ENCODE results near the gene NEU4. TPM values are rescaled to one million over a fixed set of nuclear protein-coding genes. Genes with fewer than 3 reads are reported as not detected.

NEU4 gene
- total RNA-seq, 1 experiment from 2014 or later: not detected

- DNase-seq (ENCODE audit: low read depth in 1 of 2, low spot score in 2 of 2): no peak
- Histone ChIP-seq H3K4me1 (replicated peaks) (peaks cover 14% of the 10 kb centered on the region), H3K9me3 (replicated peaks) (no peaks in the 10 kb centered on the region), H3K27ac (no peak overlapping the region), H3K36me3 (no peaks in the 10 kb centered on the region), H3K27me3 (replicated peaks) (peaks cover 48% of the 10 kb centered on the region), H3K4me3 (no peak overlapping the region)
Observed at GRCh38 chr2:241864850-241865213, 55.8 kb downstream of the NEU4 start.

- no peak overlapping the region for H3K27ac ChIP-seq
- H3K36me3 ChIP-seq: no peaks in the 10 kb centered on the region
- peaks cover 11% of the 10 kb centered on the region for H3K4me1 ChIP-seq (replicated peaks)
- no peaks in the 10 kb centered on the region for H3K9me3 ChIP-seq (replicated peaks)
- no peak overlapping the region for H3K4me3 ChIP-seq
- no peak for DNase-seq (ENCODE audit: low read depth in 1 of 2, low spot score in 2 of 2)
- peaks cover 54% of the 10 kb centered on the region for H3K27me3 ChIP-seq (replicated peaks)
Observed at GRCh38 chr2:241865416-241865956, 56.5 kb downstream of the NEU4 start.

- Histone ChIP-seq H3K4me3 (no peak overlapping the region), H3K36me3 (no peaks in the 10 kb centered on the region), H3K4me1 (replicated peaks) (peaks cover 11% of the 10 kb centered on the region), H3K27ac (no peak overlapping the region), H3K9me3 (replicated peaks) (no peaks in the 10 kb centered on the region), H3K27me3 (replicated peaks) (peaks cover 56% of the 10 kb centered on the region)
- no peak for DNase-seq (ENCODE audit: low read depth in 1 of 2, low spot score in 2 of 2)
Observed at GRCh38 chr2:241865957-241866789, 57.2 kb downstream of the NEU4 start.

Other genes with a start within 250 kb of the NEU4 start
- gene THAP4, start 172.0 kb upstream of the NEU4 start, total RNA-seq (2014; rRNA removed; shearing (Covaris generic)): 50.3 and 54.9 TPM in 2 replicates
- gene ATG4B, start 171.5 kb upstream of the NEU4 start, total RNA-seq (2014; rRNA removed; shearing (Covaris generic)): 80.9 and 105 TPM in 2 replicates
- 115 and 177 TPM in 2 replicates for gene DTYMK, start 122.4 kb upstream of the NEU4 start, total RNA-seq (2014; rRNA removed; shearing (Covaris generic))
- gene ING5, start 107.2 kb upstream of the NEU4 start, total RNA-seq (2014; rRNA removed; shearing (Covaris generic)): 20.5 and 23.2 TPM in 2 replicates
- gene D2HGDH, start 74.6 kb upstream of the NEU4 start, total RNA-seq (2014; rRNA removed; shearing (Covaris generic)): 7.4 and 26.9 TPM in 2 replicates
- not detected in 2 replicates for gene GAL3ST2, start 32.4 kb upstream of the NEU4 start, total RNA-seq (2014; rRNA removed; shearing (Covaris generic))
- gene PDCD1, start 49.7 kb downstream of the NEU4 start, total RNA-seq (2014; rRNA removed; shearing (Covaris generic)): not detected in 2 replicates
- not detected in 2 replicates for gene RTP5, start 60.5 kb downstream of the NEU4 start, total RNA-seq (2014; rRNA removed; shearing (Covaris generic))

All from SJSA1 (cell line).